Measurements from ENCODE around the gene COL16A1.

GRCh38 chr1:31628931-31629556 is 74.8 kb downstream of the COL16A1 start:
- no peak for TF ChIP-seq CTCF (IDR thresholded peaks at IDR 0.05; ENCODE audit: borderline replicate concordance, extremely low read depth, low read length, poor library complexity, severe bottlenecking)
- TF ChIP-seq EZH2 (IDR thresholded peaks at IDR 0.05; ENCODE audit: borderline replicate concordance, low read depth, low read length, severe bottlenecking) = no peak
